DOHH2 (cell line): ENCODE results near the gene CRLF2.

Source experiments
- H3F3A ChIP-seq: fragments of 200-600 bp; sonication (generic), shearing (Covaris generic); 2 replicates; pipeline ENCODE4 v1.6.0; 2016; ENCODE audit warnings: antibody characterized with exemption, mild to moderate bottlenecking; ENCODE audit not compliant: control insufficient read depth, insufficient read depth
- H3K27ac ChIP-seq: fragments of 200-600 bp; sonication (generic); 2 replicates; pipeline ENCODE4 v1.5.1; 2014; ENCODE audit warnings: low read depth, mild to moderate bottlenecking, low read length, moderate library complexity
- H3K27me3 ChIP-seq: fragments of 200-600 bp; sonication (generic); 2 replicates; pipeline ENCODE4 v1.6.1; 2014; ENCODE audit warnings: mild to moderate bottlenecking, low read length, mixed read lengths; ENCODE audit not compliant: control insufficient read depth
- H3K36me3 ChIP-seq: fragments of 200-600 bp; sonication (generic); 2 replicates; pipeline ENCODE4 v1.6.1; 2014; ENCODE audit warnings: mild to moderate bottlenecking, low read length, moderate library complexity, mixed read lengths; ENCODE audit not compliant: control insufficient read depth
- H3K4me1 ChIP-seq: fragments of 200-600 bp; sonication (generic); 2 replicates; pipeline ENCODE4 v1.6.1; 2014; ENCODE audit warnings: mild to moderate bottlenecking, low read length, mixed read lengths; ENCODE audit not compliant: control insufficient read depth
- H3K4me2 ChIP-seq: fragments of 200-600 bp; sonication (generic); 2 replicates; pipeline ENCODE4 v1.6.0; 2014; ENCODE audit warnings: mild to moderate bottlenecking, low read length, moderate library complexity
- H3K4me3 ChIP-seq: fragments of 200-600 bp; sonication (generic); 2 replicates; pipeline ENCODE4 v1.5.1; 2014; ENCODE audit warnings: mild to moderate bottlenecking, low read length, mixed read lengths
- H3K79me2 ChIP-seq: fragments of 200-600 bp; sonication (generic); 2 replicates; pipeline ENCODE4 v1.6.1; 2014; ENCODE audit warnings: mild to moderate bottlenecking, low read length, mixed read lengths; ENCODE audit not compliant: control insufficient read depth
- H3K9me2 ChIP-seq: fragments of 200-600 bp; sonication (generic); replicated peaks from 2 replicates; pipeline ENCODE4 v1.6.1; 2014; ENCODE audit warnings: mild to moderate bottlenecking, low read length, mixed read lengths; ENCODE audit not compliant: control insufficient read depth
- H3K9me3 ChIP-seq: fragments of 200-600 bp; sonication (generic); 2 replicates; pipeline ENCODE4 v1.6.1; 2014; ENCODE audit warnings: antibody characterized with exemption, low read length, mixed read lengths; ENCODE audit not compliant: control insufficient read depth, insufficient read depth
- H4K20me1 ChIP-seq: fragments of 200-600 bp; sonication (generic); 2 replicates; pipeline ENCODE4 v1.6.0; 2014; ENCODE audit warnings: low read depth, mild to moderate bottlenecking, antibody characterized with exemption, low read length, moderate library complexity; ENCODE audit not compliant: control insufficient read depth, insufficient read depth
- EZH2phosphoT487 ChIP-seq: fragments of 200-600 bp; sonication (generic); IDR thresholded peaks from 2 replicates; pipeline ENCODE4 v1.6.1; 2017; ENCODE audit warnings: borderline replicate concordance, mild to moderate bottlenecking, antibody characterized with exemption, low read length, moderate library complexity, mixed read lengths
- TF ChIP-seq, protein P1 (sequence below): fragments of 200-600 bp; sonication (generic); IDR thresholded peaks from one replicate; pipeline ENCODE4 v1.5.1; 2014; ENCODE audit warnings: antibody characterized with exemption, mild to moderate bottlenecking, low read depth, low read length; ENCODE audit not compliant: poor library complexity, severe bottlenecking

CRLF2 gene

GRCh38 chrX:1151378-1152077, 60.9 kb downstream of the CRLF2 start:
- TF ChIP-seq, protein P1, sequence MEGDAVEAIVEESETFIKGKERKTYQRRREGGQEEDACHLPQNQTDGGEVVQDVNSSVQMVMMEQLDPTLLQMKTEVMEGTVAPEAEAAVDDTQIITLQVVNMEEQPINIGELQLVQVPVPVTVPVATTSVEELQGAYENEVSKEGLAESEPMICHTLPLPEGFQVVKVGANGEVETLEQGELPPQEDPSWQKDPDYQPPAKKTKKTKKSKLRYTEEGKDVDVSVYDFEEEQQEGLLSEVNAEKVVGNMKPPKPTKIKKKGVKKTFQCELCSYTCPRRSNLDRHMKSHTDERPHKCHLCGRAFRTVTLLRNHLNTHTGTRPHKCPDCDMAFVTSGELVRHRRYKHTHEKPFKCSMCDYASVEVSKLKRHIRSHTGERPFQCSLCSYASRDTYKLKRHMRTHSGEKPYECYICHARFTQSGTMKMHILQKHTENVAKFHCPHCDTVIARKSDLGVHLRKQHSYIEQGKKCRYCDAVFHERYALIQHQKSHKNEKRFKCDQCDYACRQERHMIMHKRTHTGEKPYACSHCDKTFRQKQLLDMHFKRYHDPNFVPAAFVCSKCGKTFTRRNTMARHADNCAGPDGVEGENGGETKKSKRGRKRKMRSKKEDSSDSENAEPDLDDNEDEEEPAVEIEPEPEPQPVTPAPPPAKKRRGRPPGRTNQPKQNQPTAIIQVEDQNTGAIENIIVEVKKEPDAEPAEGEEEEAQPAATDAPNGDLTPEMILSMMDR = no peak
- TF ChIP-seq EZH2phosphoT487 = no peak
- H3K27ac ChIP-seq = no peak overlapping the region

GRCh38 chrX:1150569-1151347, 61.7 kb downstream of the CRLF2 start:
- Histone ChIP-seq H3K4me2 (no peak overlapping the region), H3K4me1 (no peaks in the 10 kb centered on the region), H3K27ac (no peak overlapping the region), H4K20me1 (no peaks in the 10 kb centered on the region), H3K36me3 (no peaks in the 10 kb centered on the region), H3K9me3 (no peaks in the 10 kb centered on the region), H3K27me3 (no peaks in the 10 kb centered on the region), H3K4me3 (no peak overlapping the region), H3K9me2 (no peaks in the 10 kb centered on the region), H3F3A (no peaks in the 10 kb centered on the region), H3K79me2 (no peaks in the 10 kb centered on the region)
- TF ChIP-seq EZH2phosphoT487 = no peak
- TF ChIP-seq, protein P1 = no peak

More at GRCh38 chrX:1151378-1152077, 60.9 kb downstream of the CRLF2 start:
- no peaks in the 10 kb centered on the region for H3K9me2 ChIP-seq
- no peaks in the 10 kb centered on the region for H3K36me3 ChIP-seq
- H3K4me2 ChIP-seq = no peak overlapping the region
- no peaks in the 10 kb centered on the region for H3F3A ChIP-seq
- H3K27me3 ChIP-seq = no peaks in the 10 kb centered on the region
- H3K9me3 ChIP-seq = no peaks in the 10 kb centered on the region
- no peaks in the 10 kb centered on the region for H3K79me2 ChIP-seq
- no peaks in the 10 kb centered on the region for H4K20me1 ChIP-seq
- H3K4me3 ChIP-seq = no peak overlapping the region
- H3K4me1 ChIP-seq = no peaks in the 10 kb centered on the region

- no peaks in the 10 kb centered on the region for H4K20me1 ChIP-seq
- H3K36me3 ChIP-seq = no peaks in the 10 kb centered on the region
- no peak overlapping the region for H3K4me2 ChIP-seq
- H3K27ac ChIP-seq = no peak overlapping the region
- H3K4me1 ChIP-seq = no peaks in the 10 kb centered on the region
- no peaks in the 10 kb centered on the region for H3K27me3 ChIP-seq
- TF ChIP-seq, protein P1 = no peak
- TF ChIP-seq EZH2phosphoT487 = no peak
- no peaks in the 10 kb centered on the region for H3F3A ChIP-seq
- no peak overlapping the region for H3K4me3 ChIP-seq
- H3K9me2 ChIP-seq = no peaks in the 10 kb centered on the region
- no peaks in the 10 kb centered on the region for H3K9me3 ChIP-seq
- H3K79me2 ChIP-seq = no peaks in the 10 kb centered on the region
Observed at GRCh38 chrX:1147611-1148515, 64.6 kb downstream of the CRLF2 start.
